OCI-LY1 (cell line): ENCODE measurements around the gene ZACN.
"Not testable (repeated sequence)": the region's sequence is repeated elsewhere in the genome, so short reads cannot be mapped to it uniquely, and the experiment has no call there.

ENCODE experiments used
- H2AFZ ChIP-seq: fragments of 200-600 bp; sonication (generic), shearing (Covaris generic); 2 replicates; pipeline ENCODE4 v1.6.0; 2014; ENCODE audit warnings: antibody characterized with exemption, mild to moderate bottlenecking, low read length
- H3F3A ChIP-seq: fragments of 200-600 bp; sonication (generic), shearing (Covaris generic); 2 replicates; pipeline ENCODE4 v1.6.0; 2014; ENCODE audit warnings: mild to moderate bottlenecking, antibody characterized with exemption, low read length, moderate library complexity; ENCODE audit not compliant: insufficient read depth
- H3K27ac ChIP-seq: fragments of 200-600 bp; sonication (generic); 2 replicates; pipeline ENCODE4 v1.5.1; 2014; ENCODE audit warnings: low read length, mixed run types, mild to moderate bottlenecking, low read depth; ENCODE audit not compliant: poor library complexity, severe bottlenecking
- H3K27me3 ChIP-seq: fragments of 200-600 bp; sonication (generic); 2 replicates; pipeline ENCODE4 v1.6.0; 2014; ENCODE audit warnings: antibody characterized with exemption, mild to moderate bottlenecking, low read length, moderate library complexity; ENCODE audit not compliant: insufficient read depth
- H3K36me3 ChIP-seq: fragments of 200-600 bp; sonication (generic); 2 replicates; pipeline ENCODE4 v1.6.1; 2014; ENCODE audit warnings: mild to moderate bottlenecking, antibody characterized with exemption, low read length, moderate library complexity, mixed read lengths; ENCODE audit not compliant: insufficient read depth
- H3K4me1 ChIP-seq: fragments of 200-600 bp; sonication (generic); 2 replicates; pipeline ENCODE4 v1.5.1; 2014; ENCODE audit warnings: mild to moderate bottlenecking, low read length, moderate library complexity; ENCODE audit not compliant: insufficient read depth, severe bottlenecking
- H3K4me2 ChIP-seq: fragments of 200-600 bp; sonication (generic), shearing (Covaris generic); 2 replicates; pipeline ENCODE4 v1.6.1; 2014; ENCODE audit warnings: low read length
- H3K4me3 ChIP-seq: fragments of 200-600 bp; sonication (generic); 2 replicates; pipeline ENCODE4 v1.5.1; 2014; ENCODE audit warnings: low read length, low read depth, mild to moderate bottlenecking, mixed read lengths; ENCODE audit not compliant: poor library complexity, severe bottlenecking
- H3K79me2 ChIP-seq: fragments of 200-600 bp; shearing (Covaris generic); 2 replicates; pipeline ENCODE4 v1.6.1; 2016; ENCODE audit warnings: mixed run types, low read length, mixed read lengths; ENCODE audit not compliant: insufficient read depth
- H3K9ac ChIP-seq: fragments of 200-600 bp; sonication (generic), shearing (Covaris generic); 2 replicates; pipeline ENCODE4 v1.6.1; 2014; ENCODE audit warnings: mild to moderate bottlenecking, low read length, mixed read lengths
- H3K9me2 ChIP-seq: fragments of 200-600 bp; sonication (generic), shearing (Covaris generic); 2 replicates; pipeline ENCODE4 v1.6.1; 2014; ENCODE audit warnings: low read depth, mild to moderate bottlenecking, low read length, mixed read lengths
- H3K9me3 ChIP-seq: fragments of 200-600 bp; shearing (Covaris generic); 2 replicates; pipeline ENCODE4 v1.6.1; 2014; ENCODE audit warnings: low read length, mixed read lengths
- H4K20me1 ChIP-seq: fragments of 200-600 bp; sonication (generic), shearing (Covaris generic); 2 replicates; pipeline ENCODE4 v1.6.0; 2016; ENCODE audit warnings: mild to moderate bottlenecking, low read length; ENCODE audit not compliant: insufficient read depth
- CTCF ChIP-seq: fragments of 200-600 bp; sonication (generic), shearing (Covaris generic); IDR thresholded peaks from 2 replicates; pipeline ENCODE4 v1.5.1; 2017; ENCODE audit warnings: mild to moderate bottlenecking, antibody characterized with exemption, low read length, moderate library complexity, mixed read lengths
- EZH2 ChIP-seq: fragments of 200-600 bp; sonication (generic), shearing (Covaris generic); IDR thresholded peaks from 2 replicates; pipeline ENCODE4 v1.8.0; 2017; ENCODE audit warnings: borderline replicate concordance, mixed run types, mild to moderate bottlenecking, antibody characterized with exemption, low read length, moderate library complexity, mixed read lengths

Gene ZACN

GRCh38 chr17:76077584-76078110, 1.3 kb upstream of the ZACN start:
- H3K4me3 ChIP-seq, result no peak overlapping the region

GRCh38 chr17:76078370-76078769, 612 bp upstream of the ZACN start:
- not testable (repeated sequence) for H3F3A ChIP-seq, H3K79me2 ChIP-seq, H3K4me3 ChIP-seq, H3K9ac ChIP-seq, H3K4me1 ChIP-seq, H3K9me3 ChIP-seq, H2AFZ ChIP-seq, H3K27ac ChIP-seq, H3K9me2 ChIP-seq, H3K4me2 ChIP-seq, H4K20me1 ChIP-seq
- Histone ChIP-seq H3K36me3 (peaks cover 12% of the 10 kb centered on the region; the same call in 1 of the 2 replicates), H3K27me3 (peaks cover 14% of the 10 kb centered on the region)

More at GRCh38 chr17:76077584-76078110, 1.3 kb upstream of the ZACN start:
- Histone ChIP-seq H3K9ac (no peak overlapping the region), H3F3A (no peaks in the 10 kb centered on the region), H3K4me2 (no peak overlapping the region), H3K9me3 (no peaks in the 10 kb centered on the region), H3K27ac (no peak overlapping the region), H3K79me2 (no peaks in the 10 kb centered on the region), H3K9me2 (no peaks in the 10 kb centered on the region), H3K4me1 (no peaks in the 10 kb centered on the region), H2AFZ (no peak overlapping the region), H3K27me3 (peaks cover 14% of the 10 kb centered on the region), H4K20me1 (no peaks in the 10 kb centered on the region), H3K36me3 (peaks cover 5% of the 10 kb centered on the region; the same call in 1 of the 2 replicates)
- TF ChIP-seq CTCF (no peak), EZH2 (no peak)

GRCh38 chr17:76079535-76079955, 563 bp downstream of the ZACN start:
- TF ChIP-seq EZH2, result no peak
- TF ChIP-seq CTCF, result no peak
- H3K79me2 ChIP-seq, result no peaks in the 10 kb centered on the region
- no peak overlapping the region for H3K27ac ChIP-seq
- no peak overlapping the region for H2AFZ ChIP-seq
- peaks cover 22% of the 10 kb centered on the region for H3K36me3 ChIP-seq
- no peaks in the 10 kb centered on the region for H3F3A ChIP-seq
- H3K4me3 ChIP-seq, result no peak overlapping the region
- H3K9ac ChIP-seq, result no peak overlapping the region
- no peaks in the 10 kb centered on the region for H3K9me2 ChIP-seq
- no peaks in the 10 kb centered on the region for H3K4me1 ChIP-seq
- no peaks in the 10 kb centered on the region for H4K20me1 ChIP-seq
- no peaks in the 10 kb centered on the region for H3K9me3 ChIP-seq
- H3K27me3 ChIP-seq, result peaks cover 14% of the 10 kb centered on the region
- no peak overlapping the region for H3K4me2 ChIP-seq
